ENCODE measurements around the gene RNF144A. TPM values are rescaled to one million over a fixed set of nuclear protein-coding genes. Genes with fewer than 3 reads are reported as not detected.

RNF144A gene
- total RNA-seq, 2 donors from 2014 or later = 52.7 to 109 TPM

GRCh38 chr2:7012141-7012764 is 95.0 kb downstream of the RNF144A start:
- H3K4me3 ChIP-seq = no peak overlapping the region
- H3K36me3 ChIP-seq (replicated peaks in 1 of 2; ENCODE audit: insufficient read depth in 1 of 2, low read depth in 2 of 2) = no peaks in the 10 kb centered on the region
- H3K9me3 ChIP-seq = no peaks in the 10 kb centered on the region
- TF ChIP-seq CTCF (IDR thresholded peaks at IDR 0.05) (no peak), POLR2A (IDR thresholded peaks at IDR 0.05) (no peak)
- peaks cover 54% of the 10 kb centered on the region for H3K4me1 ChIP-seq
- 90 to 93% methylated on average over 6 of the region's 6 CpGs for WGBS, 2 donors
- no peak for ATAC-seq
- H3K27ac ChIP-seq = peak overlapping the region in 2 of 4 donors; percentile 17 to 49
- intact Hi-C loops (cut with DNase I) = no loop called here
- DNase-seq = no peak
- H3K27me3 ChIP-seq = no peaks in the 10 kb centered on the region

DNA sequence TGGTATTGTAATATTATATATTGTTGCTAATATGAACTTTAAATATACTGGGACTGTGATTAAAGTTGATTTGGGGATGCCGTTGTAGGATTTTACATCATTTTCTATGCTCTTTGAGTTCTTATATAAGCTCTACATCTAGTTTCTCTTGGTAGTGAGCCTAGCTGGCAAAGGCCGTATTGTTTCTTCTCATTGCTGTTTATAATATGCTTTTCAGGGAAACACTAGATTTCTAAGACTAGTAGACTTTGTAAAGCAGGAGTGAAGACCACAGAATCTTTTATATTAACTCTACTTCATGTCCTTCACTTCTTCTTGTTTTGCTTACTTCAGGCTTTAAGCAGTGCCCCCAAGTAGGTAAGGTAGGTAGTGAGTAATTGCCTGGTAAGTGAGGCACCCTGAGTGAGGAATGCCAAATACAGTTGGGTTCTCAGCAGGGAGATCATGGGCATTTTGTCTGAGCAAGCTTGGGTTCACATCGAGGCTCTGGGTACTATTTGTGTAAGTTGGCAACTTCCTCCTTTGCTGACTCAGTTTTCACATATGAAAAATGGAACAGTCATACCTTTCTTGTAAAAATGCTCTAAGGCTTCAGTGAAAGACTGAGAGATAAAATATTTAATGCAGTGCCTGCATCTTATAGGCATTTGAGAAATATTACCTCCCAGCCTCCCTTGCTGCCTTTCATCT is 96.4 kb downstream of the RNF144A start:
- ATAC-seq (no peak), DNase-seq (no peak)
- Histone ChIP-seq H3K4me1 (peaks cover 54% of the 10 kb centered on the region), H3K9me3 (no peaks in the 10 kb centered on the region), H3K27me3 (no peaks in the 10 kb centered on the region), H3K4me3 (no peak overlapping the region), H3K27ac (no peak overlapping the region), H3K36me3 (replicated peaks in 1 of 2; ENCODE audit: insufficient read depth in 1 of 2, low read depth in 2 of 2) (no peaks in the 10 kb centered on the region)
- 52 to 57% methylated on average over 3 of the region's 3 CpGs for WGBS, 2 donors
- intact Hi-C loops (cut with DNase I) = no loop called here
- TF ChIP-seq POLR2A (IDR thresholded peaks at IDR 0.05) (no peak), CTCF (IDR thresholded peaks at IDR 0.05) (no peak)

DNA sequence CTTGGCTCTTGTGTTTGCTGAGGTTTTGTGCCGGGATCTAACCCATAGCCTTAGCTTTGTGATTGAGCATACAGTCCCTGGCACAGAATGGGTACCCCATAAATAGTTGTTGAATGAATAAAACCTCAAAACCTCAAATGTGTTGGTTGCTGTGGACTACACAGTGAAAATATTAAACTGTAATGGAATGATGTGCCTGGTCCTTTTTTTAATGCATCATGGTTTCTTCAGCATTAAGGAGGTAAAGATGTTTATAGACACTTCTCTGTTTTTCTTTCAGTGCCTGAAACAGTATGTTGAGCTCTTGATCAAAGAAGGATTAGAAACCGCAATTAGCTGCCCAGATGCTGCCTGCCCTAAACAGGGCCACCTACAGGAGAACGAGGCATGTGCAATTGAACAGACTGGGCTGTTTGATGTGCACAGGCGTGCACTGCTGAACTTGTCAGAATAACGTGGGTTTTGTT is 97.0 kb downstream of the RNF144A start:
- Histone ChIP-seq H3K4me3 (no peak overlapping the region), H3K27me3 (no peaks in the 10 kb centered on the region), H3K9me3 (no peaks in the 10 kb centered on the region), H3K36me3 (replicated peaks in 1 of 2; ENCODE audit: insufficient read depth in 1 of 2, low read depth in 2 of 2) (no peaks in the 10 kb centered on the region), H3K27ac (no peak overlapping the region), H3K4me1 (peaks cover 54% of the 10 kb centered on the region)
- ATAC-seq = no peak
- DNase-seq = peak in 2 of 4 donors; percentile 31 to 44
- intact Hi-C loops (cut with DNase I) = no loop called here
- TF ChIP-seq CTCF (IDR thresholded peaks at IDR 0.05) (peak in 6 of 7 experiments; percentile 16 to 40 (median 29)), POLR2A (IDR thresholded peaks at IDR 0.05) (no peak)
- 47 to 55% methylated on average over 5 of the region's 5 CpGs for WGBS, 2 donors

GRCh38 chr2:7015007-7015950 is 98.1 kb downstream of the RNF144A start:
- Histone ChIP-seq H3K27ac (no peak overlapping the region), H3K4me3 (no peak overlapping the region), H3K36me3 (replicated peaks in 1 of 2; ENCODE audit: insufficient read depth in 1 of 2, low read depth in 2 of 2) (no peaks in the 10 kb centered on the region), H3K4me1 (peaks cover 54% of the 10 kb centered on the region), H3K27me3 (no peaks in the 10 kb centered on the region), H3K9me3 (no peaks in the 10 kb centered on the region)
- intact Hi-C loops (cut with DNase I) = no loop called here
- TF ChIP-seq CTCF (IDR thresholded peaks at IDR 0.05) (no peak), POLR2A (IDR thresholded peaks at IDR 0.05) (no peak)
- ATAC-seq (no peak), DNase-seq (no peak)
- 71 to 80% methylated on average over 12 of the region's 12 CpGs for WGBS, 2 donors

Measured in body of pancreas (tissue), 4 donors.